Activated CD4-positive, alpha-beta T cell treated with anti-CD3 and anti-CD28 coated beads for 1 hour (primary cell): ENCODE results near the gene NUDT14.

Source experiments
- DNase-seq: peaks from one replicate; pipeline ENCODE4 v3.0.0-alpha.2; 2020

The NUDT14 gene

DNA sequence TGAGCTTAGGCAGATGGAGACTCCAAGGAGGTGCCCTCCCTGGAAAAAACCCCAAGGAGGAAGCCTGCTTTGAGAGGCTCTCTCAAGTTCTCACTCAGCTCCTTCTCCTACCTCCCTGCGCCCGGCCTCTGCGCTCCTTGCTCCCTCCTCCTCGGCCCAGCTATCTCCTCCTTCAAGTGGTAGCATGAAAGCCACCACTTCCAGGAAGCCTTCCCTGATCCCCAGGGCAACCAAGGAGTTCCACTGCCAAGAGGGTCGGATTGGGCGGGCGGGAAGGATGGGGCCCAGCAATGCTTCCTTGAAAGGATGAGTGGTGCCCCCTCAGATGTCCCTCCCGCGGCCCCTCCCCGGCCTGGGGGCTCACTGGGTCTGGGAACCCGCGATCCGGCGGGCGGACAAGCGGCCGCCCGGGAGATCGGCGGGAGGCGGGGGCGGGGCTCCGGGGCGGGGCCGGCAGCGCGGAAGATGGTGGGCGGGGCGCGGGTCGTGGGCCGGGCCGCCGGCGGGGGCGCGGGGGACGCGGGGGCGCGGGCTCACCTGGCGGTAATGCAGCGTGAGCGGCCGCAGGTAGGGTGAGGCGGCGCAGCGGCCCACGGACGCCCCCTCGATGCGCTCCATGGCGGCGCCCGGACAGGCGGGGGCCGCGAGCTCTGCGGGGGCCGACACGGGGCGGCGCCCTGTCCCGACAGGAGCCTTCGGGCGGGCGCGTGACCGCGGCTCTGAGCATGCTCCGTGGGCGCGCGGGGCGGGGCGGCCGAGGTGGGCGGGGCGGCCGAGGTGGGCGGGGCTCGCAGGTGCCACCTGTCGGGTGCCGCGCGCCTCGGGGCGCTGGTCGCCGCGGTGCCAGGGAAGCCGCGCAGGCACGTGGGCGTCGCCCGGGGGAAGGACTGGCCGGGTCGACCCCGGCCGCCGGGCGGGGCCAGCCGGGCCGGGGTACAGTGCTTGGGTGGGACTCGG is at the start of gene NUDT14:
TSS of gene NUDT14 (minus strand) at position 721 of the 957 bp plus-strand sequence. CDS start at position 618, 103 bp downstream.
- DNase-seq: peak; percentile 80

DNA sequence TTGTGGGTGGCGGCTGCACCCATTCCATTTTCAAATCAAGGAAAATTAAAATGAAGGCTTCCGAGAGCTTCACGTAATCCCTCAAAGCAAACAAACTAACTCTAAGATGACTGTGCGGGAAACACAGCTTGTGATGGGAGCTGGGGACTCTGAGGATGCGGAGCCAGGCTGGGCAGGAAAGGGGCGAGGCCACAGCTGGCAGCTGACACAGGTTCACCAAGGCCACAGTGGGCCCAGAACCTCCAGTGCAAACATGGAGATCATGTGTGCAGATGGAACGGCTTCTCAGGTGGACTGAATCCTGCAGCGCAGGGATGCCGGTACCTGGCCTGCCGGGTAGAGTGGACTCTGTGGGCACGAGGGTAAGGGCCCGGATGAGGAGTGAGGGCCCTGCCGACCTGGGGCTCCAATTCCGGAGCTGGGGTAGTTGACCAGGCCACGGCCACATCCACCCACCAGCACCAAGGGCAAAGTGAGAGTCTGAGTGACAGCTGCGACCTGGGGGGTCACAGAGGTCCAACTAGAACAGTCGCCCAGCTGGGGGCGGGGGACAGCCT is 48.1 kb upstream of the NUDT14 start:
- DNase-seq: no peak

DNA sequence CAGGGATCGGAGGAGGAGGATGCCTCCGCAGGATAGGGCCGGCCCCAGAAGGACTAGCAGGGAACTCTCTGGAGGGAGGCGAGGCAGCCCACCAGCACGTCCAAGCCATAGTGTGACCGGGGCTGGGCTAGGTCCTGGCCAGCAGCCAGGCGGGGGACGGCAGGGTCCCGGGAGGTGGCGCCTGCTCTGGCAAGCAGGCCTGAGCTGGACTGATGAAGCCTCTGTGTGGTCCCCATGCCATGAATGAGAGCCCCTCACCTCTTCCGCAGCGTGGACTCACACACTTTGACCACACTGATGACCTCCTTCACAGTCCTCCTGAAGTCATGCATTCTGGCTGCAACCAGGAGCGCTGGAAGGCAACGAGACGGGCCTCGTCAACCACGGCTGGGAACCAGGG is 47.5 kb upstream of the NUDT14 start:
- no peak for DNase-seq

DNA sequence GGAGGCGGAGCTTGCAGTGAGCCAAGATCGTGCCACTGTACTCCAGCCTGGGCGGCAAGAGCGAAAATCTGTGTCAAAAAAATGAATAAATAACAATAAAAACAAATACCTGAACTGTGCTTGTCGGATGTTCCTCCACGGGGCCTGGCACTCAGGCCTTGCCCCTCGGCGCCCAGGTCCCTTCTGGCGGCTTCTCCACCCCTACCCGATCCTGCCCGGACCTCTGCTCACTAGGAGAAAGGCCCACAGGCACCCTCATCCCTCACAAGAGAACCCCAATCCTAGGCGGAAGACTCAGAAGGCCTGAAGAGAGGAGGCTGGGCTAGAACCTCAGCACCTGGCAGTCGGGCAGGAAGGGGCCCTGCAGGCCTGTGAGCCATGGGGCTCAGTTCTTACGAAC is 46.2 kb upstream of the NUDT14 start:
- DNase-seq: no peak

DNA sequence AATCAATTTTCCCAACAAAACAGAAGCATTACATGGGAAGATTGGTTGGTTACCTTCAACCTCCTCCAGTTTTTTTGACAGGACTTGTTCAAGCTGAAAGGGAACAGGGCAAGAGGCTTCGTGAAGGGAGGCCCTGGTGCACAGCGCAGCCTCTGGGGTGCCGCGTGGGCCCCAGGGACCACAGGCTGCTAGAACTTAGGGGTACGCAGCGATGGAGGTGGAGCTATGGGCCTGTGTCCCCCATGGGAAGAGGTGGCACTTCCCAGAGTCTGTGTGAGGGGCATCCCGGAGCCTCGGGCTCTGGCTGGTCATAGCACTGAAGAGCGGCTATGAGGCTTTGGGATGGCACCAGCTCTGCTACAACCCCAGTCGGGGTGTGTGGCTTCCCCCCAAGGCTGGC is 45.1 kb upstream of the NUDT14 start:
- no peak for DNase-seq

DNA sequence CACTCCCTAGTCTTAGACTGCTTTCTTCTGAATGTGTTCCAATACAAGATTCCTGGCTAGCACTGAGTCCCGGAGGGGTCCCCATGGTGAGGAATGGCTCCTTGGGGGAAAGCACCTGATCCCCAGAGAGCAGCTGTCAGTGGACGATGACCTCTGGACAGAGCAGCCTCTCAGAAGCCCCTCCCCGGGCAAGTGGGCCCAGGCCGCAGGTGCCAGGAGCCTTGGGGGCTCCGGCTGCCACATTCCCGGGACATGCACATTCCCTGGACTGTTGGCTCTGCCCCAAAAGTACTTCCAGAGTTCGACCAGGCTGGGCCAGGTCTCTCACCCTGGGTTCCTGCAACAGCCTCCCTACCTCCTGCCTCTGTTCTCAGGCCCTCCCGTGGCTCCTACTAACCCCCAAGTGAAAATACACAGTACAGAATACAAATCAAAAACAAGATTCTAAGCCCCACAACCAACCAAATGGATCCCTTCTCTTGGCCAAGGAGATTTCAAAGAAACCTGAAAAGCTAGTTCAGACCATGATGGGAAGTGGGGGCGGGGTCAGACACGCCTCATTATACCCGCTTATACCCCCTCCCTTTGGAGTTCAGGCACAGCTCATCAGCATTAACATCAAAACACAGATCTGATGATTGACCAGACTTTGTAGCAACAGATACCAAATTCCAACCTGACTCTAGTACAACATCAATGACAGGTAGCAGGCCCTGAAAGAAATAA is 43.9 kb upstream of the NUDT14 start:
- DNase-seq: no peak

DNA sequence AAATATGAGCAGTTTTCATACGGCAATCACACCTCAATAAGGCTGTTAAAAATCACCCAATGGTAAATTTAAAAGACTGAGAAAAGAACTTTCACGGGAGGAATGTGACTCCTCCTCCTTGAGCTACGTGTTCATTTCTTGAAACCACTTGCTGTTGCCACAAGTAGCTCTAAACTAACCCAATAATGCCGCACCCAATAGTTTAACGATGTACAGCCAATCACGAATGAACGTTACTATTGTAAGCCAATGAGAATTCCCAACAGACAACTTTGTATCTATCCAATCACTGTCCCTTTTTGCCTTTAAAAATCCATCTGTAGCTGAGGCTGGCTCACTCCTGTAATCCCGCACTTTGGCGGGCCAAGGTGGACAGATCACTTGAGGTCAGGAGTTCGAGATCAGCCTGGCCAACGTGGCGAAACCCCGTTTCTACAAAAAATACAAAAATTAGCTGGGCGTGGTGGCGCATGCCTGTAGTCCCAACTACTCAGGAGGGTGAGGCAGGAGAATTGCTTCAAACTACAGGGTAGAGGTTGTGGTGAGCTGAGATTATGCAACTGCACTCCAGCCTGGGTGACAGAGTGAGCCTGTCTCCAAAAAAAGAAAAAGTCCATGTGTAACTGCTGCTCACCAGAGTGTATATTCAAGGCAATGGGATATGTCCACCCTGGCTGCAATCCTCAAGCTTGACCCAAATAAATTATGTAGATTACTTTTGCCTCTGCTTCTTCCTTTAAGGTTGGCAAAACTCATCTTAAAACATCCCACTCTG is 42.8 kb upstream of the NUDT14 start:
- no peak for DNase-seq

DNA sequence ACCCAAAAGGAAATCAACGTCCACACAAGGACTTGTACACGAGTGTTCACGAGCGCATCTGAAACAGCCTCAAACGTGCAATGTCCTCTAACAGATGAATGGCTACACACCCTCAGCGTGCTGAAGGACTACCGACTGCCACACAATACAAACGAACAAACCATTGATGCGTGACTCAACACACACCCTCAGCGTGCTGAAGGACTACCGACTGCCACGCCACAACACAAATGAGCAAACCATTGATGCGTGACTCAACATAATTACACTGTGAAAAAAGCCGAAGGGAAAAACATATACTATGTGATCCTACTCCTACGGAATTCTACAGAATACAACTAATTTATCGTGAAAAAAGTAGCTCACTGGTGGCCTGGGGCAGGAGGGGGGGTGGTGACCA is 42.1 kb upstream of the NUDT14 start:
- no peak for DNase-seq

DNA sequence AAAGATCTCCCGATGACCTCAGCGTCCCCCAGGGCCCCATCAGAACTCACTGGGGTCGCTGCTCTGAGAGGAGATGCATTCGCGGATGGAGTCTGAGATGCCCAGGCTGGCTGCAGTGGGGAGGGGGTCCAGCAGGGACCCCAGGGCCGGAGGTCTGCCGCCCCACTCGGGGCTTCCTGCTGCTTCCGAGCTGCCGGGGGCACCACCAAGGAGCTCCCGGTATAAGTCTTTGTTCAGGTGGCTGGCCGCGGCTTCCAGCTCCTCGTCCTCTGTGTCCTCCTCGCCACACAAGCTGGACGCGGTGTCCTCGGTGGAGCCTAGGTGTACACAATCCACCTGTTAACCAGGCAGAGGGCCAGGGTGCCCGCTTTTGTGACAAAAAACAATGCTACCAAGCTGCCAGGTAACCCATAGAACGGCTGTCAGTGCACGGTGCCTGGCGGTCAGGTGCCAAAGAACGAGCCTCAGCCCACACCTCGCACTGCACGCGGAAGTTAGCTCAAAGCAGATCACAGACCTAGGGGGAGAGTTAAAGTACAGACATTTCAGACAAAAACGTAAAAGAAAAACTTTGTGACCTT is 40.6 kb upstream of the NUDT14 start:
- DNase-seq: no peak

DNA sequence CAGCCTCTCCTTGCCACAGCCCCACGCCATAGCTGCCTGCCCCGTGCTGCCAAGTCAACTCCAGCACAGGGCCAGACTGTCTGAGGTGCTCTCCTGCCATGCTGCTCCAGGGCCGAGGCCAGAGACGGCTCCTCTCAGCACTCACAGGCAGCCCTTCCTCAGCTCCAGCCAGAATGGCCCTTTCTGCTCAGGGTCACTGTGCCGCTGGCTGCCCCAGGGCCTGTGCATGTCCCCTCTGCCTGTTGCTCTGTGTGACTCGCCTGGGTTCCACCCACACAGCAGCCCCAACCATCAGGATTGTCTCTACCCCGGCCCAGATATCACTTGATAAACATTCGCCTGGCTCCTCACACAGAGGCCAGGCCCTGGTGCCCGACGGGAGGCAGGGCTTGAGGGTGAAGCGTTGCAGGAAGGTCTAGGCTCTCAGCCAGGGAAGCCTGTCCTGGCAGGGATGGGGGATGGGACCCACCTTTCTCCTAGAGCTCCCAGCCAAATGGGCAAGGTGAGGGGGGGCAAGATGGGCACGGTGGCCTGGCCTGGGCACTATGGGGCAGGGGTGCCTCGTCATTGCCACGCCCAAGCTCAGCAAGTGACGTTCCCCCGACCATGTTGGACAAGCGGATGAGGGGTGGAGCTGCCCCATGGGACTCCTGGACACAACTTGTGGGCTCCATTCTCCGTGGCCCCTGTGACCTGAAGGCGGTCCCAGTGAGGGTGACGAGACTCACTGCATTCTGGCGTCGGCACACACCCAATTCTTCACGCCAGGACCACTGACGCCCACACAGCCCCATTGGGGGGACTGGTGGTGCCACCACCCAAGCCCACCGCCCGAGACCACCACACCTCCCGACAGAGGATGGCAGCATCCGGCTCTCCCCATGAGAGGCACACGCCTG is 39.8 kb upstream of the NUDT14 start:
- no peak for DNase-seq

DNA sequence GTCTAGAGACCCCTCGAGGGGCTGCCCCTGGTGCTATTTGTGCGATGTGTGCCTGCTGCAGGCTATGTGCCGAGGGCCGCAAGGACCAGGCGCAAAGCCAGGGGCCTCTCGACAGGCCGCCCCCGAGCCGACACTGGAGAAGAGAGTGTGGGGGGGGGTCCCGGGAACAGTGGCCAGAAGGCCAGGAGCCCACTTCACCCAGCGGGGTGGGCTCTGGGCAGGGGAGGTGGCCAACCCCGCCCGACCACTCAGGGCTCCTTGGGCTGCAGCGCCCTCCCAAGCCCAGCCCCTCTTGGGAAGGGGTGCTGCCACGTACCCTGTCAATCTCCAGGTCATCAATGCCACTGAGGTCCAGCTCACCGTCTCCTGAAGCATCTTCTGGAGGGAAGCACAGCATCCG is 38.6 kb upstream of the NUDT14 start:
- no peak for DNase-seq

DNA sequence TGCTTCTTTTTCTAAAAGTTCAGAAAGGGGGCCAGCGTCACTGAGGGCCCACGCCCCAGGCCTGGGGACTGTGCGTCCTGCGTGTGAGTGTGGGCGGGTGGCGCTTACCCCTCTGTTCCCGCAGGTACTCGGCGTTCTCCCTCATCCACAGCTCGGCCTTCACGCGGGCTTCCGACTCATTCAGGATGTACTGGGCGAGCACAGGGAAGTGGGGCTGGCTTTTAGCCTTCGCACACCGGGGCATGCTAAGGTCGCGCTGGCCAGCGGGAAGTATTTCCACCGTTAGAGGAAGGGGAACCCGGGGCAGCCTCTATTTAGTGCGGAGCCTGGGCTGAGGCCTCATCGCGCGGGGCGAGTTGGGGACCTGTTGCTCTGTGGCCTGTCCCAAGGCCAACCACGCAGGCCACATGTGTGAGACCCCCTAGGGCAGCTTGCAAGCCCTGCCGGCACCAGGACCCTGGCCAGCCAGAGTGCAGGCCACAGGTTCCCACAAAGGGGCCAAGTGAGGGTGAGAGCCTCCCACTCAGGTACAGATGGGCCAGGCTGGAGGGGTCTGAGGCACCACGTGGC is 38.0 kb upstream of the NUDT14 start:
- DNase-seq: no peak

DNA sequence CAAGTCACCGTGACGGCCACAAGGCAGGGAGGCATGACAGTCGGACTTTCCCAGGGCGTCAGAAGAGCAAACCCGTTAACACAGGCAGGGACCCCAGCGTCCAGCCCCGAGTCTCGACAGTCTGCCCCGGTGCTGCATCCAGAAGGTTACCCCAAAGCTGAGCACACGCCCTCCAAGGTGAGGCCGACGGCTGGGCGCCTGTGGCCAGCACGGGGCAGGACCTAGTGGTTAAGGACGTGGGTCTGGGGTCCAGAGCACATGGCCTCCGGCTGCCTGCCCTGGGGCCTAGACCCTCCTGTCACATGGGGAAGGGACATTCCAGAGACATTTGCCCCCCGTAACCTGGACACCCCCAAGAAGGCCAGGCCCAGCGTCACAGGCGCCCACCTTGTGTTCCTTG is 37.5 kb upstream of the NUDT14 start:
- no peak for DNase-seq

DNA sequence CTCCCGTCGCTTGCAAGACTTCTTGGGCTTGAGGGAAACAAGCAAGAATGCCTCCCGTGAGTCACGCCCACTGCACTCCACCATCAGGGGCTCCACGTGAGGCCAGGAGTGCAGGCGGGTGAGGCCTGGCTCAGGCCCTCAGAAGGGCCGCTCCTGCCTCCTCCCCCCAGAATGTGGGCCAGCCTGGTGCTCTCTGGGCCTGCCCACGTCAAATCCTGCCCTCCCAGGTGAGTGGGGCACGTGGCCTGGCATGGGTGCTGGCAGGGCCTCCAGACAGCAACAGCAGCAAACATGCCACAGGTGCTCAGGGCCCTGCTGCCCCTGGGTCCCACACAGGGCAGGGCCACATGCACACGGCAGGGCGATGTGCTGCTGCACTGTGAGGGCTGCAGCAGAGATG is 36.7 kb upstream of the NUDT14 start:
- DNase-seq: no peak

DNA sequence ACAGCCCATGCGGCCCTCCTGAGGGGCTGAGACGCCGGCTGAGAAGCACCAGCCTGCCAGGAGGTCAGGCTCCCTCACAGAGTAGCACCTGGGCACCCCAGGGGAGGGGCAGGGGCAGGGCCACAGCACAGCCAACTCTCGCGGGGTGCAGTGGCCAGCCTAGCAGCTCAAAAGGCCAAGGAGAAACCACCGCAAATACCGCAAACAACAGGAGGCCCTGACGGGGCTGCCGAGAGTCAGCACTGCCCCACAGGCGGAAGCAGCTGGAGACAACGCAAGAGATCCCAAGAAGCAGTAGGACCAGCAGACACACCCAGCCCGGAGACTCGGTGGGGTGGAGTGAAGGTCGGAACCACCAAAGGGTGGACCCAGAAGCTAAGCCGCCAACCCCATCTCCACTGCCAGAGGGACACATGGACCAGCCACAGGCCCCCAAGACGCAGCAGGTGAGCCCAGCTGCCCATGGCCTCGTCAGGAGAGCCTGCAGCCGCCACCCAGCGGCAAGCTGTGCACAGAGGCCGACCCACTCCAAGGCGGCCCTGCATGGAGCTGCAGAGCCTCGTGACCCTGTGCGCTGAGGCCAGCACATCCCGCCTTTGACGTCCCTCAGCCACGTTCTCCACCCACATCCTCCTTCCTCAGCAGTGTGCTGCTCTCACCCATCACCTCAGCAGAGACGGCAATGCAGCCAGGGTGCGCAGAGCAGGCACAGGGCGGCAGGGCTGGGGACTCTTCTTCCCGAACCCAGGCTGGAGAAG is 35.6 kb upstream of the NUDT14 start:
- no peak for DNase-seq

DNA sequence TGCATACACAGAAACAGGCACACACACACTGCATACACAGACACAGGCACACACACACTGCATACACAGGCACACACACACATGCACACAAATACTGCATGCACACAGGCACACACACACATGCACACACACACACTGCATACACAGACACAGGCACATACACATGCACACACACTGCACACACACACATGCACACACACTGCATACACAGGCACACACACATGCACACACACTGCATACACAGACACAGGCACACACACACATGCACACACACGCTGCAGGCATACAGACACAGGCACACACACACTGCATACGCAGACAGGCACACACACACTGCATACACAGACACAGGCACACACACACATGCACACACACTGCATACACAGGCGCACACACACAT is 34.5 kb upstream of the NUDT14 start:
- DNase-seq: no peak

DNA sequence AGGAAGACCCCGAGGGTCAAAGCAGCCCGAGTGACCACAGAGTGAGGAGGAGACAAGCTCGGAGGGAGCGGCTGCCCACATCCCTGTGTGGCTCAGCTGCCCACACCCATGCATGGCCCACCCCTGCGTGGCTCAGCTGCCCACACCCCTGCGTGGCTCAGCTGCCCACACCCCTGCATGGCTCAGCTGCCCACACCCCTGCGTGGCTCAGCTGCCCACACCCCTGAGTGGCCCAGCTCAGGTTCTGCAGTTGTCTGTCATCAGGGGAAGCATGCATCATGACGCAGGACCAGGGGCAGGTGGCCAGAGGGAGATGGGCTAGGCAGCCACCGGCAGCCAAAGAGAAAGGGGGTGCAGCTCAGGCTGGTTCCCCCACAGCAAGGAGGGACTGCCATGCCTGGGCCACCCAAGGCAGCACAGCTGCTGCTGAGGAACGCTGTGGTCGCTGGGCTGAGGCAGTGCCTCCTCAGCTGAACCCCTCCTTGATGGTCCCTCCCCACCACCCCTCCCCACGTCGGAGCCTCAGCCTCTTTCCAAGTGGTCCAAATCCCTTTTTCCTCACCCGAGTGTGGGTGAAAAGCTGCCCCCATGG is 33.3 kb upstream of the NUDT14 start:
- DNase-seq: no peak

DNA sequence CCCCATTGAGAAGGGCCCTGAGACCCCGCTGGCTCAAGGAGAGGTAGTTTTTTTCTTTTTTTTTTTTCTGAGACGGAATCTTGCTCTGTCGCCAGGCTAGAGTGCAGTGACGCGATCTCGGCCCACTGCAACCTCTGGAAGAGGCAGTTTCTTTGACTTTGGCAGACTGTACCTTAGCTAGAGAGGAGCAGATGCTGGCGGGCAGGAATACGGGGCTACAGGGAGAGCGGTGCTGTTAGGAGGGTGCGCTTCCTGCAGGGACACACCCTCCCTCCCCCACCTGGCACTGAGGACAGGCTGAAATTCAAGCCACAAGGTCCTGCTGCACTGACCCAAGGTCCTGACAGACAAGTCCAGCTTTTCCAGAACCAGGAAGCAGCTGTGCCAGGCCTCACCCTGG is 32.2 kb upstream of the NUDT14 start:
- DNase-seq: no peak

DNA sequence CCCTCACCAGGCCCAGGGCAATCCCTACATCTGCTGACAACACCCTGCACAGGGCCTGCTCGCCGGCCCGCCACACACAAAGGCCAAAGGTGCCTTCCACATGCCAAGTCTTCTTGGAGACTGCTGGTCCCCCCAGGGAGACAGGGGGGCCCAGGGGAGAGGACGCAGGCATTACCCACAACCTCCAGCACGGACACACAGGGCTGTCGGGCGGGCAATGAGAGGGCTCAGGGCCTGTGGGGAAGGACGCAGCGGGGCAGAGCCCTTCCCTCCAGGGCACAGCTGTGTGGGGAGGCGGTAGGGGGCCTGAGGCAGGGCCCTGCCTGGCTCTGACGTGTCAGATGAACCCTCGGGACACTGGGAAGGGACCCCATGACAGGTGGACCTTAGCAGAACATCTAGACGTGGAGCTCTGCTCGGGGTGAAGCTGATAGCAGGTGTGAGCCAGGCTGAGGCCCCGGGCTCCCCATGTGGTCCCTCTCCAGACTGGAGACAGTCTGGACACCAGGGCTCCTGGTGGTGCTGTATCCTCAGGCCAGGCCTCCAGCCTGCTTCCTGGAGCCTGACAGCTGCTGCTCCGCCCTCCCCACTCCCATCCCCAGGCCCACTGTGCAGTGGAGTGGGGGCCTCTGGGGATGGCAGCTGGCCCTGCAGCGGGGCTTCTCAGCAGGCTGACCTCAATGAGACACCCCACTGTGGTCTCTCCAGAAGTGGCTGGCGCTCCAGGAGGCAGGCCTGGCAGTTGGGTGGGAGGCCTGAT is 31.6 kb upstream of the NUDT14 start:
- no peak for DNase-seq
